WERI-Rb-1 (cell line): Measurements from ENCODE around the gene MAML3.

ENCODE experiments used
- DNase-seq: peaks from one replicate; pipeline ENCODE4 v3.0.0-alpha.2; 2020
- H3K27ac ChIP-seq: fragments of 250-450 bp; sonication (Bioruptor Pico); 2 replicates; pipeline ENCODE4 v1.5.1; 2020; ENCODE audit warnings: mild to moderate bottlenecking, moderate library complexity
- H3K27me3 ChIP-seq: fragments of 250-450 bp; sonication (Bioruptor Pico); 2 replicates; pipeline ENCODE4 v1.5.1; 2021; ENCODE audit warnings: mild to moderate bottlenecking, low read depth, moderate library complexity; ENCODE audit not compliant: insufficient read depth, severe bottlenecking
- H3K36me3 ChIP-seq: fragments of 250-450 bp; sonication (Bioruptor Pico); 2 replicates; pipeline ENCODE4 v1.5.1; 2020; ENCODE audit warnings: mild to moderate bottlenecking, moderate library complexity
- H3K4me3 ChIP-seq: 2 replicates; pipeline ENCODE4 v1.5.1; 2011; ENCODE audit warnings: low read depth, mild to moderate bottlenecking, control low read depth, low read length
- H3K9me3 ChIP-seq: fragments of 250-450 bp; sonication (Bioruptor Pico); 2 replicates; pipeline ENCODE4 v1.5.1; 2021; ENCODE audit warnings: mild to moderate bottlenecking, moderate library complexity; ENCODE audit not compliant: severe bottlenecking
- CTCF ChIP-seq: IDR thresholded peaks from 2 replicates; pipeline ENCODE4 v1.5.1; 2011; ENCODE audit warnings: low read depth, mild to moderate bottlenecking, control low read depth, inconsistent platforms, low read length

Gene MAML3

GRCh38 chr4:139957986-139958738 is 195.8 kb downstream of the MAML3 start:
- Histone ChIP-seq H3K27ac (no peak overlapping the region), H3K4me3 (no peak overlapping the region), H3K36me3 (no peaks in the 10 kb centered on the region), H3K9me3 (no peaks in the 10 kb centered on the region), H3K27me3 (no peaks in the 10 kb centered on the region)
- DNase-seq = no peak
- no peak for TF ChIP-seq CTCF

- Histone ChIP-seq H3K27ac (no peak overlapping the region), H3K36me3 (no peaks in the 10 kb centered on the region), H3K4me3 (no peak overlapping the region), H3K9me3 (no peaks in the 10 kb centered on the region), H3K27me3 (no peaks in the 10 kb centered on the region)
- DNase-seq = no peak
- TF ChIP-seq CTCF = no peak
These were observed 196.9 kb downstream of the MAML3 start for GRCh38 chr4:139957065-139957464.

GRCh38 chr4:139956507-139957017 is 197.4 kb downstream of the MAML3 start:
- Histone ChIP-seq H3K9me3 (no peaks in the 10 kb centered on the region), H3K4me3 (no peak overlapping the region), H3K27ac (no peak overlapping the region), H3K27me3 (no peaks in the 10 kb centered on the region), H3K36me3 (no peaks in the 10 kb centered on the region)
- TF ChIP-seq CTCF = no peak
- no peak for DNase-seq

- Histone ChIP-seq H3K27me3 (no peaks in the 10 kb centered on the region), H3K9me3 (no peaks in the 10 kb centered on the region), H3K36me3 (no peaks in the 10 kb centered on the region), H3K27ac (no peak overlapping the region), H3K4me3 (no peak overlapping the region)
- no peak for DNase-seq
- TF ChIP-seq CTCF = no peak
These were observed 198.4 kb downstream of the MAML3 start for GRCh38 chr4:139955600-139955999.

- no peak for DNase-seq
- no peak for TF ChIP-seq CTCF
- Histone ChIP-seq H3K9me3 (no peaks in the 10 kb centered on the region), H3K27me3 (no peaks in the 10 kb centered on the region), H3K36me3 (no peaks in the 10 kb centered on the region), H3K27ac (no peak overlapping the region), H3K4me3 (no peak overlapping the region)
These were observed 199.5 kb downstream of the MAML3 start for GRCh38 chr4:139954512-139954911.

- H3K36me3 ChIP-seq = no peaks in the 10 kb centered on the region
- H3K4me3 ChIP-seq = no peak overlapping the region
- H3K9me3 ChIP-seq = no peaks in the 10 kb centered on the region
- H3K27ac ChIP-seq = no peak overlapping the region
- TF ChIP-seq CTCF = no peak
- no peak for DNase-seq
- H3K27me3 ChIP-seq = no peaks in the 10 kb centered on the region
These were observed 203.0 kb downstream of the MAML3 start for GRCh38 chr4:139951021-139951420.
